GM18517 (cell line): ENCODE results near the gene CD58.
"Not testable (repeated sequence)": the region's sequence is repeated elsewhere in the genome, so short reads cannot be mapped to it uniquely, and the experiment has no call there.

ENCODE experiments used
- ATAC-seq: cut with Tn5 transposase; IDR thresholded peaks from one replicate; pipeline ENCODE4 v1.9.1; 2021; ENCODE audit warnings: mild to moderate bottlenecking, moderate library complexity; ENCODE audit not compliant: unreplicated experiment

CD58 gene

GRCh38 chr1:116570358-116571214 is at the start of gene CD58:
CD58 (minus strand) TSS chr1:116571026; CDS start chr1:116570972, 54 bp downstream.
- ATAC-seq: peak; percentile 61

GRCh38 chr1:116620392-116620791 is 49.6 kb upstream of the CD58 start:
- ATAC-seq: not testable (repeated sequence)

- ATAC-seq: not testable (repeated sequence)
Observed at GRCh38 chr1:116619106-116619505, 48.3 kb upstream of the CD58 start.

GRCh38 chr1:116617808-116618207 is 47.0 kb upstream of the CD58 start:
- not testable (repeated sequence) for ATAC-seq

- ATAC-seq: not testable (repeated sequence)
Observed at GRCh38 chr1:116613825-116614224, 43.0 kb upstream of the CD58 start.

- ATAC-seq: not testable (repeated sequence)
Observed at GRCh38 chr1:116609801-116610371, 39.1 kb upstream of the CD58 start.

GRCh38 chr1:116608841-116609240 is 38.0 kb upstream of the CD58 start:
- not testable (repeated sequence) for ATAC-seq

- ATAC-seq: not testable (repeated sequence)
Observed at GRCh38 chr1:116608151-116608550, 37.3 kb upstream of the CD58 start.

GRCh38 chr1:116607463-116607862 is 36.6 kb upstream of the CD58 start:
- ATAC-seq: not testable (repeated sequence)

- not testable (repeated sequence) for ATAC-seq
Observed at GRCh38 chr1:116606067-116606466, 35.2 kb upstream of the CD58 start.

GRCh38 chr1:116605315-116605714 is 34.5 kb upstream of the CD58 start:
- ATAC-seq: no peak

- ATAC-seq: not testable (repeated sequence)
Observed at GRCh38 chr1:116604408-116604807, 33.6 kb upstream of the CD58 start.

GRCh38 chr1:116603646-116604045 is 32.8 kb upstream of the CD58 start:
- not testable (repeated sequence) for ATAC-seq

GRCh38 chr1:116599369-116599768 is 28.5 kb upstream of the CD58 start:
- not testable (repeated sequence) for ATAC-seq

- ATAC-seq: not testable (repeated sequence)
Observed at GRCh38 chr1:116598420-116599036, 27.7 kb upstream of the CD58 start.

GRCh38 chr1:116597388-116597787 is 26.6 kb upstream of the CD58 start:
- peak; percentile 77 for ATAC-seq

- ATAC-seq: not testable (repeated sequence)
Observed at GRCh38 chr1:116596742-116597307, 26.0 kb upstream of the CD58 start.

GRCh38 chr1:116595946-116596741 is 25.3 kb upstream of the CD58 start:
- ATAC-seq: peak; percentile 66

- ATAC-seq: not testable (repeated sequence)
Observed at GRCh38 chr1:116595065-116595840, 24.4 kb upstream of the CD58 start.

- not testable (repeated sequence) for ATAC-seq
Observed at GRCh38 chr1:116593977-116594376, 23.2 kb upstream of the CD58 start.
